Activated CD4-positive, alpha-beta T cell treated with anti-CD3 and anti-CD28 coated beads, Interleukin-2, amount 10 ng/mL, durations not matched to agents 7 days and 5 days (primary cell): Measurements from ENCODE around the gene NFIA. TPM values are rescaled to one million over a fixed set of nuclear protein-coding genes. Genes with fewer than 3 reads are reported as not detected.

ENCODE experiments used
- CTCF ChIA-PET: fragments of 350-600 bp; sonication (Branson Sonifier 250); formaldehyde crosslinking; loops from one replicate; lab custom pipeline; 2021; ENCODE audit warnings: antibody characterized with exemption; lab: Charles Lee
- POLR2A ChIA-PET: fragments of 350-600 bp; sonication (Branson Sonifier 250); formaldehyde crosslinking; loops from one replicate; lab custom pipeline; 2021; ENCODE audit warnings: antibody characterized with exemption; lab: Charles Lee
- DNase-seq: peaks from one replicate; pipeline ENCODE4 v3.0.0-alpha.2; 2020
- H3K27ac Mint-ChIP-seq: one replicate; pipeline ENCODE4 v1.8.0; 2021; ENCODE audit warnings: mild to moderate bottlenecking, moderate library complexity, mixed read lengths
- H3K27me3 Mint-ChIP-seq: one replicate; pipeline ENCODE4 v1.8.0; 2021; ENCODE audit warnings: mixed read lengths
- H3K36me3 Mint-ChIP-seq: one replicate; pipeline ENCODE4 v1.8.0; 2021; ENCODE audit warnings: low read depth, mixed read lengths
- H3K4me1 Mint-ChIP-seq: one replicate; pipeline ENCODE4 v1.8.0; 2021; ENCODE audit warnings: mixed read lengths
- H3K4me3 Mint-ChIP-seq: one replicate; pipeline ENCODE4 v1.8.0; 2021; ENCODE audit warnings: mild to moderate bottlenecking, moderate library complexity, mixed read lengths
- H3K9me3 Mint-ChIP-seq: one replicate; pipeline ENCODE4 v1.8.0; 2021; ENCODE audit warnings: mixed read lengths
- total RNA-seq, 2 experiments: library from RNA; stranded (reverse); gene quantifications; one replicate each; pipeline ENCODE4 v1.2.3, GENCODE V29; 2021

NFIA gene
- total RNA-seq, 2 experiments from 2014 or later: 0.97 to 1.6 TPM

DNA sequence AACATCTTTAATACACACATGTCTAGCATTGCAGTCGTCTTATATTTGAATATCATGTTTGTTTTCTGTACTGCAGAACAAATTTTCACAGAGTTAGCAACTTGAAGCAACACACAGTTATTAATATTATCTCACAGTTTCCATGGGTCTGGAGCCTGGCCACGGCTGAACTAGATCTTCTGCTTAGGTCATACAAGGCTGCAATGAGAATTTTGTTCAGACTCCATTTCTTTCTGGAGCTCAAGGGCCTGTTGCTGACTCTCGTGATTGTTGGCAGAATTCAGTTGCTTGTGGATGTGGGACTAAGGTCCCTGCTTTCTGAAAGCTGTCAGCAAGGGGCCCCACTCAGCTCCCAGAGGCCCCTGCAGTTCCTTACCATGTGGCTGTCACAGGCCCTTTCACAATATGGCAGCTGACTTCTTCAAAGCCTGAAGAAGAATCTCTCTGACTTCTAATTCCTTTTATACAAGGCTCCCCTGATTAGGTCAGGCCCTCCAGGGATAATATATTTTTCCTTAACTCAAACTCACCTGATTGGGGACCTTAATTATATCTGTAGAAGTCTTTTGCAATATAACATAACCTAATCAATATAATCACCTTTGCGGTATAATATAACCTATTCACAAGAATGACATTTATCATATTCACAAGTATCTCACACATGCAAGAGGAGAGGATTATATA is 296.3 kb downstream of the NFIA start:
- Mint-ChIP-seq H3K4me3 (no peak overlapping the region), H3K9me3 (no peaks in the 10 kb centered on the region)

DNA sequence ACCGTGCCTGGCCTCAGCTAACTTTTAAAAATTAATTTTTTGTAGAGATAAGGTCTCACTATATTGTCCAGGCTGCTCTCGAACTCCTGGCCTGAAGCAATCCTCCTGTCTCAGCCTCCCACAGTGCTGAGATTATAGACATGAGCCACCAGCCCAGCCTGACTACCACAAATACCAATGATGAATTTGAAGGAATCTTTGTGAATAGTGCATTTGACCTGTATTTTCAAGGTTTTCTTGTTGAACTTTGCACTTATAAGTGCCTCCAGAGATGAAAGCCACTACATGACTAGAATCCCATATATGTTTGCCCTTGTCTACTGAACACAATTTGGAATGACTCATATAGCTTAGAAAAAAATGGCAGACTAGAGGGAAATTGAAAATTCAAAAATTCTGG is 297.3 kb downstream of the NFIA start:
- Mint-ChIP-seq H3K4me3 (no peak overlapping the region), H3K4me1 (no peaks in the 10 kb centered on the region), H3K27ac (no peak overlapping the region), H3K27me3 (no peaks in the 10 kb centered on the region), H3K36me3 (no peaks in the 10 kb centered on the region), H3K9me3 (no peaks in the 10 kb centered on the region)
- ChIA-PET POLR2A (no interaction called here), CTCF (interaction anchor here (0.8 kb wide), 1 partner anchor 12 kb away, joined by 3 read pairs; no protein-coding TSS in a partner anchor)
- DNase-seq: no peak

More for the DNA sequence above, 296.3 kb downstream of the NFIA start:
- H3K27me3 Mint-ChIP-seq: peaks cover 3% of the 10 kb centered on the region
- DNase-seq: no peak
- no peak overlapping the region for H3K27ac Mint-ChIP-seq
- ChIA-PET CTCF (interaction anchor here (0.6 to 0.8 kb wide), 2 partner anchors 11 to 615 kb away, joined by 3 to 4 read pairs; no protein-coding TSS in a partner anchor), POLR2A (no interaction called here)
- H3K36me3 Mint-ChIP-seq: no peaks in the 10 kb centered on the region
- no peaks in the 10 kb centered on the region for H3K4me1 Mint-ChIP-seq

- no peak for DNase-seq
- no peaks in the 10 kb centered on the region for H3K27me3 Mint-ChIP-seq
- CTCF ChIA-PET: no interaction called here
These were observed 298.2 kb downstream of the NFIA start for GRCh38 chr1:61380561-61380960.

DNA sequence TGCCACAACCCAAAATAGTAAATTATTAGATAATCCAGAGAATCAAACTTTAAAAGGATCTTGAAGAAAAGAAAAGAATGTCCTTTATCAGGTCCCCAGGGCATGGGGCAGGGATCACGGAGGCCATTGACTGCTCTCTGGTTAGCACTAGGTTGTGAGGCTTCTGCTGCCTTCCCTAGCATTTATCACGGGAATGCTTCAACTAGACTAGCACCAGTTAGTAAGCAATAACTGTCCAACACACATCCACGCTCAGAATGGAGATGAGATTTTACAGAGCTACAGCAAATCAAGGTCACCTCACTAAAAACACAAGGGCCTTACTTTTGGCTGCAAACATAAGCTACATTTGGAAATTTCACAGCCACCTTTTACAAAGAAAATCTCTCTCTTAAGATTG is 304.0 kb downstream of the NFIA start:
- H3K4me3 Mint-ChIP-seq: no peak overlapping the region
- no peak for DNase-seq
- no peaks in the 10 kb centered on the region for H3K36me3 Mint-ChIP-seq
- no peaks in the 10 kb centered on the region for H3K9me3 Mint-ChIP-seq
- ChIA-PET CTCF (interaction anchor here (0.5 to 1.6 kb wide), 3 partner anchors 44 to 666 kb away, joined by 3 to 5 read pairs (median 4); no protein-coding TSS in a partner anchor), POLR2A (no interaction called here)
- H3K27me3 Mint-ChIP-seq: no peaks in the 10 kb centered on the region
- H3K27ac Mint-ChIP-seq: no peak overlapping the region
- peaks cover 18% of the 10 kb centered on the region for H3K4me1 Mint-ChIP-seq

More at GRCh38 chr1:61380561-61380960, 298.2 kb downstream of the NFIA start:
- POLR2A ChIA-PET: no interaction called here
- Mint-ChIP-seq H3K27ac (no peak overlapping the region), H3K9me3 (no peaks in the 10 kb centered on the region), H3K4me3 (no peak overlapping the region), H3K4me1 (no peaks in the 10 kb centered on the region), H3K36me3 (no peaks in the 10 kb centered on the region)

DNA sequence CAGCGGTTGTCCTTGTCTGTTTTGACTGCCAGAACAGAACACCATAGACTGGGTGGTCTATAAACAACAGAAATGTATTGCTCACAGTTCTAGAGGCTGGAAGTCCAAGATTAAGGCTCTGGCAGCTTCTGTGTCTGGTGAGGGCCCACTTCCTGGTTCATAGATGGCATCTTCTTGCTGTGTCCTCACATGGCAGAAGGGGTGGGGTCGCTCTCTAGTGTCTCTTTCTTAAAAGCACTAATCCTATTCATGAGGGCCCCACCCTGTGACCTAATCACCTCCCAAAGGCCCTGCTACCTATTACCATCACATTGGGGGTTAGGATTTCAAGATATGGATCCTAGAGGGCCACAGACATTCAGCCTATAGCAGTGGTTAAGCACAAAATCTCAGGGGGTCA is 304.4 kb downstream of the NFIA start:
- H3K36me3 Mint-ChIP-seq: no peaks in the 10 kb centered on the region
- H3K4me3 Mint-ChIP-seq: no peak overlapping the region
- no peaks in the 10 kb centered on the region for H3K27me3 Mint-ChIP-seq
- H3K9me3 Mint-ChIP-seq: no peaks in the 10 kb centered on the region
- peaks cover 18% of the 10 kb centered on the region for H3K4me1 Mint-ChIP-seq
- no peak for DNase-seq
- ChIA-PET POLR2A (no interaction called here), CTCF (interaction anchor here (0.6 to 1.6 kb wide), 3 partner anchors 45 to 93 kb away, joined by 3 to 4 read pairs (median 3); no protein-coding TSS in a partner anchor)
- no peak overlapping the region for H3K27ac Mint-ChIP-seq

DNA sequence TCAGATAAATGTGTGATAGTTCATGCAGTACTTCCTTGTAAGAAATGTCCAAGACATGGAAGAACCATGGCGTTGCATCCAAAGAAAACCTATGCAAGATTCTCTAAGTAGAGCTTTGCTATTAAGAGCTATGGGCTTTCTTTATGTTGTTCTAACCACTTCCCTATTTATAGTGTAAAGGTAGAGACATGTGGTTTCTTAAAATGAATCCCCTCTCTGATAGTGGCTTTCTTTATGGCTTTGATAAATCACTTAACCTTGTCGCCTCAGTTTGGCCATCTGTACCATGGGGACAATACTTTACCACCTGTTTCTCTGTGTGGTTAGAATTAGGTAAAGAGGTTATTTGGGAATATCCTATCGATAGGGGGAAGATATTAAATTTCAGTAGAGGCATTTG is 305.5 kb downstream of the NFIA start:
- H3K27ac Mint-ChIP-seq: peak overlapping the region; percentile 2
- no peak for DNase-seq
- ChIA-PET POLR2A (no interaction called here), CTCF (no interaction called here)
- H3K9me3 Mint-ChIP-seq: no peaks in the 10 kb centered on the region
- no peaks in the 10 kb centered on the region for H3K36me3 Mint-ChIP-seq
- no peak overlapping the region for H3K4me3 Mint-ChIP-seq
- H3K4me1 Mint-ChIP-seq: peaks cover 18% of the 10 kb centered on the region
- H3K27me3 Mint-ChIP-seq: no peaks in the 10 kb centered on the region

DNA sequence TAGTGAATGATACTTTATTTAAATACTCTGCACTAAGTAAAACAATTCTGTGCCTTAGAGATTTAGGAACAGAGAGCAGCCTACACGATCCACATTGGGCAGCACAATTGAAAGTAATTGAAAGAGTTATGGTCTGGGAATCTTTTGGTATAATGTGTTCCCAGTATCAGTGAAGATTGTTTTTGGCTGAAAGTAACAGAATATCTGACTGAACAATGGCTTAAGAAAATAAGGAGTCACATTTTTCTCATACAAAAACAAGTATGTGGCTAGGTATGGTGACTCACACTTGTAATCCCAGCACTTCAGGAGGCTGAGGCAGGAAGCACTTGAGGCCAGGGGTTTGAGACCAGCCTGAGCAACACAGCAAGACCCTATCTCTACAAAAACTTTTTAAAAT is 306.2 kb downstream of the NFIA start:
- no peak overlapping the region for H3K27ac Mint-ChIP-seq
- no peaks in the 10 kb centered on the region for H3K36me3 Mint-ChIP-seq
- ChIA-PET POLR2A (no interaction called here), CTCF (no interaction called here)
- peaks cover 18% of the 10 kb centered on the region for H3K4me1 Mint-ChIP-seq
- H3K27me3 Mint-ChIP-seq: no peaks in the 10 kb centered on the region
- no peak overlapping the region for H3K4me3 Mint-ChIP-seq
- DNase-seq: no peak
- H3K9me3 Mint-ChIP-seq: no peaks in the 10 kb centered on the region

- H3K36me3 Mint-ChIP-seq: no peaks in the 10 kb centered on the region
- no peaks in the 10 kb centered on the region for H3K9me3 Mint-ChIP-seq
- H3K27me3 Mint-ChIP-seq: no peaks in the 10 kb centered on the region
- DNase-seq: no peak
- H3K27ac Mint-ChIP-seq: no peak overlapping the region
- ChIA-PET POLR2A (no interaction called here), CTCF (no interaction called here)
- H3K4me3 Mint-ChIP-seq: no peak overlapping the region
- H3K4me1 Mint-ChIP-seq: peaks cover 18% of the 10 kb centered on the region
These were observed 307.0 kb downstream of the NFIA start for GRCh38 chr1:61389194-61389925.

DNA sequence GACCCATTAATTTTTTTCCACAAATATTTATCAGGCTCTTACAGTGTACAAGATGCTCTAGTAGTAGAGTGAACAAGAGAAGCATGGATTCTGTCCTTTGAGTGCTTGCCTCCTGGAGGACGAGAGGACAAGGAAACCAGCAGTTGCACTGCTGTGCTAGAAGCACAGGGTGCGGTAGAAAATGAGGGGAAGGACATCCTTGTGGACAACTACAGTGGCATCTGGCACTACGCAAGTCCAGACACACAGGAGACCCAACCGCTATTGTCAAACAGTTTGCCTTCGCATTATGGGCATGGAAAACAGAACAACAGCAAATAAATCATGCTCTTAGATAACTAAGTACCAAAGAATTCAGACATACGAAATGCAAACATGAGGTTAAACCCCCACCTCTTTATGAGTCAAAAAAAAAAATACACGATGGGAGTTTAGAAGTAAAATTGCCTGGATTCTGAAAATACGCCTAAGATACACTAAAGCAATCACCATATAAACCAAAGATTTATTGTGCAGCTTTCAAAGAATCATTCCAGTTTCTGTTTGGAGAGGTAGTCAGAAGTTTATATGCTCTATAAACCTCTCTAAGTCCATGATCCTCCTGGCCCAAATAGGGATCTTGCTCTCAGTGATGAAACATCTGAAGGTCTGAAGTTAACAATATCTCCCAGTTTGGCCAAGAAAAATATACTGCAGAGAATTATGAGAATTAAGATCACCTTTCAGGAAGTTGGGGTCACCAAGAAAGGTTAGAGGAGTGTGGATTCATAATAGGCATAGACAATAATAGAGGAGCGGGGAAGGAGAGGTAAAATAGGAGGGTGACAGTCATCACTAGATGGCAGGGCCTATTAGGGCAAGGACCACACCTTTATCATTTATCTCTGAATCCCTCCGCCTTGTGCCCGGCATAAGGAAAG is 307.8 kb downstream of the NFIA start:
- Mint-ChIP-seq H3K36me3 (no peaks in the 10 kb centered on the region), H3K27ac (no peak overlapping the region), H3K4me1 (peaks cover 18% of the 10 kb centered on the region), H3K4me3 (no peak overlapping the region), H3K9me3 (no peaks in the 10 kb centered on the region), H3K27me3 (no peaks in the 10 kb centered on the region)
- ChIA-PET CTCF (no interaction called here), POLR2A (no interaction called here)
- no peak for DNase-seq

DNA sequence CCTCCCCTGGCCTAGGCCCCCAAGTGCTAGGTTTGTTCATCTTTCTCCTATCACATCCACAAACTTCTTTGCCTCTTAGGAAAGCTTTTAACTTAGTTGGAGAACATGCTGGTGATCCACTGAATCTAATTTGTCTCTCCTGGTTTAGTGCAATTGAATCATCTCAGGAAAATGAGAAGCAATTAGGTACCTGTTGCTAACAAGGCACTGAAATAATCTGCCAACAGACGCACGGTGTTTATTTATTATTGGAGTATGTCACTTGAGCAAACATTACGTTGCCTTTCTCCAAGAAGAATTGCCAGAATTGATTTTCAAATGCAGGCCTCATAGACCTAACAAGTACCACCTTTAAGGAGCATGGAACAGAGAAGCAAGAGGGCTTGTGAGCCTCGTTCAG is 309.4 kb downstream of the NFIA start:
- Mint-ChIP-seq H3K4me1 (peaks cover 18% of the 10 kb centered on the region), H3K9me3 (no peaks in the 10 kb centered on the region), H3K27me3 (no peaks in the 10 kb centered on the region), H3K4me3 (no peak overlapping the region), H3K27ac (no peak overlapping the region), H3K36me3 (no peaks in the 10 kb centered on the region)
- DNase-seq: no peak
- POLR2A ChIA-PET: no interaction called here
- CTCF ChIA-PET: interaction anchor here (0.6 to 1.6 kb wide), 2 partner anchors 33 to 780 kb away, joined by 3 to 4 read pairs; no protein-coding TSS in a partner anchor

GRCh38 chr1:61392409-61393242 is 310.3 kb downstream of the NFIA start:
- Mint-ChIP-seq H3K27ac (no peak overlapping the region), H3K36me3 (no peaks in the 10 kb centered on the region), H3K9me3 (no peaks in the 10 kb centered on the region), H3K27me3 (no peaks in the 10 kb centered on the region), H3K4me1 (peaks cover 10% of the 10 kb centered on the region), H3K4me3 (no peak overlapping the region)
- CTCF ChIA-PET: interaction anchor here (0.9 to 1.6 kb wide), 2 partner anchors 34 to 343 kb away, joined by 3 read pairs; no protein-coding TSS in a partner anchor
- POLR2A ChIA-PET: no interaction called here
- DNase-seq: no peak

DNA sequence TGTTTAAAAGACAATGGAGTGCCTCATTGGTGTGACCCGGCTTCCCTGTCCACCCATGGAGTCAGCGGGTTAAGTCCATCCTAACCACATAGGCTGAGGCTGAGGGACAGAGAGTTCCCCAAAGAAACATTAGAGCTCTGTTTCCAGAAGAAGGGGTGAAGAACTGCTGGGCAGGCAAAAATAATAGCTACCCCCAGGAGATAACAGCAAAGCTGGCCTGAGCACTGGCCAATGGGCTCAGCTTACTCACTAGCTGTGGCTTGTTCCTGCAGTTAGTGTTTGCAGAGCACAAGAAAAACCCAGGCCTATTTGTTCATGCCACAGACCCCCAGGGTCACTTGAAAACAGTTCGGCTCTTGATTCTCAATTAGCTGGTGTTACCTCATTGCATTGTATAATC is 311.2 kb downstream of the NFIA start:
- ChIA-PET POLR2A (no interaction called here), CTCF (interaction anchor here (1.6 kb wide), 1 partner anchor 35 kb away, joined by 3 read pairs; no protein-coding TSS in a partner anchor)
- Mint-ChIP-seq H3K4me1 (peaks cover 1% of the 10 kb centered on the region), H3K27ac (no peak overlapping the region), H3K36me3 (no peaks in the 10 kb centered on the region), H3K4me3 (no peak overlapping the region), H3K9me3 (no peaks in the 10 kb centered on the region), H3K27me3 (no peaks in the 10 kb centered on the region)
- DNase-seq: no peak
